ENCODE results near the gene SMG5. TPM values are rescaled to one million over a fixed set of nuclear protein-coding genes. Genes with fewer than 3 reads are reported as not detected.
"Not testable (repeated sequence)": the region's sequence is repeated elsewhere in the genome, so short reads cannot be mapped to it uniquely, and the experiment has no call there.

The SMG5 gene
- total RNA-seq, 6 experiments from 2014 or later = 46.8 to 56.5 (median 50.6) TPM

- H3K27me3 Mint-ChIP-seq (ENCODE audit: insufficient read depth) = no peaks in the 10 kb centered on the region; the same call in 1 of the 2 replicates
- no peaks in the 10 kb centered on the region for H3K36me3 Mint-ChIP-seq (ENCODE audit: low read depth)
- no peak for DNase-seq
- H3K4me3 Mint-ChIP-seq = no peak overlapping the region
- no peak for TF ChIP-seq CTCF (IDR thresholded peaks at IDR 0.05)
- H3K9me3 Mint-ChIP-seq = no peaks in the 10 kb centered on the region
- H3K4me1 Mint-ChIP-seq (ENCODE audit: low read depth) = peaks cover 33% of the 10 kb centered on the region
- H3K27ac Mint-ChIP-seq = no peak overlapping the region
These were observed 60.5 kb downstream of the SMG5 start for GRCh38 chr1:156221986-156222692.

GRCh38 chr1:156220226-156220625 is 62.4 kb downstream of the SMG5 start:
- H3K9me3 Mint-ChIP-seq = no peaks in the 10 kb centered on the region
- H3K27me3 Mint-ChIP-seq (ENCODE audit: insufficient read depth) = no peaks in the 10 kb centered on the region; the same call in 1 of the 2 replicates
- H3K36me3 Mint-ChIP-seq (ENCODE audit: low read depth) = no peaks in the 10 kb centered on the region; the same call in 1 of the 2 replicates
- H3K4me3 Mint-ChIP-seq = no peak overlapping the region
- no peak overlapping the region for H3K27ac Mint-ChIP-seq
- DNase-seq = no peak
- H3K4me1 Mint-ChIP-seq (ENCODE audit: low read depth) = peaks cover 29% of the 10 kb centered on the region
- TF ChIP-seq CTCF (IDR thresholded peaks at IDR 0.05) = no peak

GRCh38 chr1:156217871-156218270 is 64.8 kb downstream of the SMG5 start:
- Mint-ChIP-seq H3K4me3 (no peak overlapping the region), H3K27ac (peak overlapping the region; percentile 58), H3K9me3 (no peaks in the 10 kb centered on the region), H3K4me1 (ENCODE audit: low read depth) (peaks cover 27% of the 10 kb centered on the region), H3K36me3 (ENCODE audit: low read depth) (peaks cover 7% of the 10 kb centered on the region), H3K27me3 (ENCODE audit: insufficient read depth) (peaks cover 4% of the 10 kb centered on the region)
- DNase-seq = no peak
- no peak for TF ChIP-seq CTCF (IDR thresholded peaks at IDR 0.05)

GRCh38 chr1:156216361-156217086 is 66.1 kb downstream of the SMG5 start:
- H3K27me3 Mint-ChIP-seq (ENCODE audit: insufficient read depth); H3K4me3 Mint-ChIP-seq; H3K9me3 Mint-ChIP-seq; DNase-seq; H3K27ac Mint-ChIP-seq: not testable (repeated sequence)
- Mint-ChIP-seq H3K36me3 (ENCODE audit: low read depth) (peaks cover 17% of the 10 kb centered on the region), H3K4me1 (ENCODE audit: low read depth) (peaks cover 29% of the 10 kb centered on the region)

- H3K9me3 Mint-ChIP-seq = no peaks in the 10 kb centered on the region
- H3K4me3 Mint-ChIP-seq = peak overlapping the region; percentile 97
- peaks cover 29% of the 10 kb centered on the region for H3K4me1 Mint-ChIP-seq (ENCODE audit: low read depth)
- peaks cover 6% of the 10 kb centered on the region for H3K27me3 Mint-ChIP-seq (ENCODE audit: insufficient read depth)
- peak overlapping the region; percentile 86 for H3K27ac Mint-ChIP-seq
- TF ChIP-seq CTCF (IDR thresholded peaks at IDR 0.05) = no peak
- peak; percentile 20 for DNase-seq
- peaks cover 32% of the 10 kb centered on the region for H3K36me3 Mint-ChIP-seq (ENCODE audit: low read depth)
These were observed 68.4 kb downstream of the SMG5 start for GRCh38 chr1:156214024-156214748.

Measured in HFFc6 (cell line).